ENCODE data around the gene ITPR2. TPM values are rescaled to one million over a fixed set of nuclear protein-coding genes. Genes with fewer than 3 reads are reported as not detected.

The ITPR2 gene
- total and polyA plus RNA-seq, 2 of the 13 experiments (the other 11 are each of a cell fraction or from before 2014, with no cell fraction given): 31.9 to 81.9 TPM

DNA sequence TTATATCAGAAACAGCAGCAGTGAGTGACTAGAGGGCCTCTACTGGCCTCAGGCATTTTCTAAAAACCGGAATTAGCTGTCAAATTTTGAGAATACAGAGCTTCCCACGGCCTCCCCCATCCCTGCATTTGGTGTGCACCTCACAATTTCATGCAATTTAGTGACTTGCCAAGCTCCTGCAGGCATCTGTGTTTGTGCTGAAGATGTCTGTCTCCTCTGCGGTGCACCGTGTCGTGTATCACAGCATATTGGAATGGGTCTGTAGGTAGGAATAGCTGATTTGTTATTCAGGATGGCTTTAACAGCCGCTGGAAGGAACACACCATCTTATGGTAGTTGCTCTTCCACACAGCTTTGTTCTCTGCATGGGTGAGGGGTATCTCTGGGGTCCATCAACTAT lies 497.3 kb downstream of the ITPR2 start (continued):
- TF ChIP-seq, protein P1, sequence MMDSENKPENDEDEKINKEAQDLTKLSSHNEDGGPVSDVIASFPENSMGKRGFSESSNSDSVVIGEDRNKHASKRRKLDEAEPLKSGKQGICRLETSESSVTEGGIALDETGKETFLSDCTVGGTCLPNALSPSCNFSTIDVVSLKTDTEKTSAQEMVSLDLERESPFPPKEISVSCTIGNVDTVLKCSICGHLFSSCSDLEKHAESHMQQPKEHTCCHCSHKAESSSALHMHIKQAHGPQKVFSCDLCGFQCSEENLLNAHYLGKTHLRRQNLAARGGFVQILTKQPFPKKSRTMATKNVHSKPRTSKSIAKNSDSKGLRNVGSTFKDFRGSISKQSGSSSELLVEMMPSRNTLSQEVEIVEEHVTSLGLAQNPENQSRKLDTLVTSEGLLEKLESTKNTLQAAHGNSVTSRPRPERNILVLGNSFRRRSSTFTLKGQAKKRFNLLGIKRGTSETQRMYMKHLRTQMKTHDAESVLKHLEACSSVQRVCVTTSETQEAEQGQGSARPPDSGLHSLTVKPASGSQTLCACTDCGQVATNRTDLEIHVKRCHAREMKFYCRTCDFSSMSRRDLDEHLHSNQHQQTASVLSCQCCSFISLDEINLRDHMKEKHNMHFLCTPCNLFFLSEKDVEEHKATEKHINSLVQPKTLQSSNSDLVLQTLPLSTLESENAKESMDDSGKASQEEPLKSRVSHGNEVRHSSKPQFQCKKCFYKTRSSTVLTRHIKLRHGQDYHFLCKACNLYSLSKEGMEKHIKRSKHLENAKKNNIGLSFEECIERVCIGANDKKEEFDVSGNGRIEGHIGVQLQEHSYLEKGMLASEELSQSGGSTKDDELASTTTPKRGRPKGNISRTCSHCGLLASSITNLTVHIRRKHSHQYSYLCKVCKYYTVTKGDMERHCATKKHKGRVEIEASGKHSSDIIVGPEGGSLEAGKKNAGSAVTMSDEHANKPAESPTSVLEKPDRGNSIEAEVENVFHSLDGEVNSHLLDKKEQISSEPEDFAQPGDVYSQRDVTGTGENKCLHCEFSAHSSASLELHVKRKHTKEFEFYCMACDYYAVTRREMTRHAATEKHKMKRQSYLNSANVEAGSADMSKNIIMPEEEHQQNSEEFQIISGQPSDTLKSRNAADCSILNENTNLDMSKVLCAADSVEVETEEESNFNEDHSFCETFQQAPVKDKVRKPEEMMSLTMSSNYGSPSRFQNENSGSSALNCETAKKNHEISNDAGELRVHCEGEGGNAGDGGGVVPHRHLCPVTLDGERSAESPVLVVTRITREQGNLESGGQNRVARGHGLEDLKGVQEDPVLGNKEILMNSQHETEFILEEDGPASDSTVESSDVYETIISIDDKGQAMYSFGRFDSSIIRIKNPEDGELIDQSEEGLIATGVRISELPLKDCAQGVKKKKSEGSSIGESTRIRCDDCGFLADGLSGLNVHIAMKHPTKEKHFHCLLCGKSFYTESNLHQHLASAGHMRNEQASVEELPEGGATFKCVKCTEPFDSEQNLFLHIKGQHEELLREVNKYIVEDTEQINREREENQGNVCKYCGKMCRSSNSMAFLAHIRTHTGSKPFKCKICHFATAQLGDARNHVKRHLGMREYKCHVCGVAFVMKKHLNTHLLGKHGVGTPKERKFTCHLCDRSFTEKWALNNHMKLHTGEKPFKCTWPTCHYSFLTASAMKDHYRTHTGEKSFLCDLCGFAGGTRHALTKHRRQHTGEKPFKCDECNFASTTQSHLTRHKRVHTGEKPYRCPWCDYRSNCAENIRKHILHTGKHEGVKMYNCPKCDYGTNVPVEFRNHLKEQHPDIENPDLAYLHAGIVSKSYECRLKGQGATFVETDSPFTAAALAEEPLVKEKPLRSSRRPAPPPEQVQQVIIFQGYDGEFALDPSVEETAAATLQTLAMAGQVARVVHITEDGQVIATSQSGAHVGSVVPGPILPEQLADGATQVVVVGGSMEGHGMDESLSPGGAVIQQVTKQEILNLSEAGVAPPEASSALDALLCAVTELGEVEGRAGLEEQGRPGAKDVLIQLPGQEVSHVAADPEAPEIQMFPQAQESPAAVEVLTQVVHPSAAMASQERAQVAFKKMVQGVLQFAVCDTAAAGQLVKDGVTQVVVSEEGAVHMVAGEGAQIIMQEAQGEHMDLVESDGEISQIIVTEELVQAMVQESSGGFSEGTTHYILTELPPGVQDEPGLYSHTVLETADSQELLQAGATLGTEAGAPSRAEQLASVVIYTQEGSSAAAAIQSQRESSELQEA (CRISPR knock-in tag; IDR thresholded peaks at IDR 0.05; ENCODE audit: not compliant biosample characterization): no peak
- no peak for TF ChIP-seq SIN3B (IDR thresholded peaks at IDR 0.05; ENCODE audit: low read length)
- no peak for TF ChIP-seq KLF11 (CRISPR knock-in tag; IDR thresholded peaks at IDR 0.05)
- no peak for TF ChIP-seq MIXL1 (CRISPR knock-in tag; IDR thresholded peaks at IDR 0.05)
- TF ChIP-seq EZH2 (conservative IDR thresholded peaks at IDR 0.05; ENCODE audit: low read depth, low read length): no peak
- no peak for TF ChIP-seq NR1H2 (CRISPR knock-in tag; IDR thresholded peaks at IDR 0.05; ENCODE audit: borderline replicate concordance, low read depth)
- no peak for TF ChIP-seq ZNF615 (CRISPR knock-in tag; IDR thresholded peaks at IDR 0.05; ENCODE audit: borderline replicate concordance)
